Measurements from ENCODE around the gene NSUN5. TPM values are rescaled to one million over a fixed set of nuclear protein-coding genes. Genes with fewer than 3 reads are reported as not detected.

The NSUN5 gene
- total and polyA plus RNA-seq, 9 donors: 3.7 to 24.3 (median 17.9) TPM

- TF ChIP-seq EP300 (IDR thresholded peaks at IDR 0.05) (no peak), POLR2A (IDR thresholded peaks at IDR 0.05) (no peak)
- intact Hi-C loops (cut with DNase I): no loop called here
- WGBS, 3 donors: 89 to 90% (median 89%) methylated on average over 6 of the region's 6 CpGs
- Histone ChIP-seq H3K4me3 (no peak overlapping the region), H3K36me3 (no peaks in the 10 kb centered on the region), H3K9me3 (no peaks in the 10 kb centered on the region), H3K27me3 (no peaks in the 10 kb centered on the region), H3K27ac (no peak overlapping the region), H3K4me1 (ENCODE audit: insufficient read depth) (peaks cover 3% of the 10 kb centered on the region)
- no peak for DNase-seq
Measured at GRCh38 chr7:73353243-73353642, 44.6 kb upstream of the NSUN5 start.

- Histone ChIP-seq H3K4me3 (no peak overlapping the region), H3K27ac (no peak overlapping the region), H3K27me3 (no peaks in the 10 kb centered on the region), H3K36me3 (no peaks in the 10 kb centered on the region), H3K4me1 (ENCODE audit: insufficient read depth) (no peaks in the 10 kb centered on the region), H3K9me3 (no peaks in the 10 kb centered on the region)
- intact Hi-C loops (cut with DNase I): no loop called here
- TF ChIP-seq, protein P1, sequence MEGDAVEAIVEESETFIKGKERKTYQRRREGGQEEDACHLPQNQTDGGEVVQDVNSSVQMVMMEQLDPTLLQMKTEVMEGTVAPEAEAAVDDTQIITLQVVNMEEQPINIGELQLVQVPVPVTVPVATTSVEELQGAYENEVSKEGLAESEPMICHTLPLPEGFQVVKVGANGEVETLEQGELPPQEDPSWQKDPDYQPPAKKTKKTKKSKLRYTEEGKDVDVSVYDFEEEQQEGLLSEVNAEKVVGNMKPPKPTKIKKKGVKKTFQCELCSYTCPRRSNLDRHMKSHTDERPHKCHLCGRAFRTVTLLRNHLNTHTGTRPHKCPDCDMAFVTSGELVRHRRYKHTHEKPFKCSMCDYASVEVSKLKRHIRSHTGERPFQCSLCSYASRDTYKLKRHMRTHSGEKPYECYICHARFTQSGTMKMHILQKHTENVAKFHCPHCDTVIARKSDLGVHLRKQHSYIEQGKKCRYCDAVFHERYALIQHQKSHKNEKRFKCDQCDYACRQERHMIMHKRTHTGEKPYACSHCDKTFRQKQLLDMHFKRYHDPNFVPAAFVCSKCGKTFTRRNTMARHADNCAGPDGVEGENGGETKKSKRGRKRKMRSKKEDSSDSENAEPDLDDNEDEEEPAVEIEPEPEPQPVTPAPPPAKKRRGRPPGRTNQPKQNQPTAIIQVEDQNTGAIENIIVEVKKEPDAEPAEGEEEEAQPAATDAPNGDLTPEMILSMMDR (IDR thresholded peaks at IDR 0.05): no peak
- no peak for TF ChIP-seq POLR2A (IDR thresholded peaks at IDR 0.05)
- TF ChIP-seq EP300 (IDR thresholded peaks at IDR 0.05): no peak
- DNase-seq: no peak
- 76 to 97% (median 94%) methylated on average over 3 of the region's 3 CpGs for WGBS, 3 donors
Measured at GRCh38 chr7:73352784-73353183, 44.2 kb upstream of the NSUN5 start.

- no peak for TF ChIP-seq POLR2A (IDR thresholded peaks at IDR 0.05)
- no peak for TF ChIP-seq EP300 (IDR thresholded peaks at IDR 0.05)
- TF ChIP-seq, protein P1 (IDR thresholded peaks at IDR 0.05): no peak
- no peak for DNase-seq
- Histone ChIP-seq H3K27me3 (no peaks in the 10 kb centered on the region), H3K27ac (no peak overlapping the region), H3K36me3 (no peaks in the 10 kb centered on the region), H3K4me1 (ENCODE audit: insufficient read depth) (no peaks in the 10 kb centered on the region), H3K9me3 (no peaks in the 10 kb centered on the region), H3K4me3 (no peak overlapping the region)
- intact Hi-C loops (cut with DNase I): no loop called here
- 58 to 72% (median 66%) methylated on average over 6 of the region's 6 CpGs for WGBS, 3 donors
Measured at GRCh38 chr7:73351447-73352167, 43.0 kb upstream of the NSUN5 start.

GRCh38 chr7:73350306-73351068 lies 41.9 kb upstream of the NSUN5 start:
- Histone ChIP-seq H3K4me3 (no peak overlapping the region), H3K9me3 (no peaks in the 10 kb centered on the region), H3K27me3 (no peaks in the 10 kb centered on the region), H3K4me1 (ENCODE audit: insufficient read depth) (no peaks in the 10 kb centered on the region), H3K27ac (no peak overlapping the region), H3K36me3 (no peaks in the 10 kb centered on the region)
- 63 to 67% (median 65%) methylated on average over 12 of the region's 12 CpGs for WGBS, 3 donors
- no peak for DNase-seq
- intact Hi-C loops (cut with DNase I): no loop called here
- TF ChIP-seq EP300 (IDR thresholded peaks at IDR 0.05): no peak
- no peak for TF ChIP-seq POLR2A (IDR thresholded peaks at IDR 0.05)
- TF ChIP-seq, protein P1 (IDR thresholded peaks at IDR 0.05): no peak

GRCh38 chr7:73349763-73350162 lies 41.1 kb upstream of the NSUN5 start:
- Histone ChIP-seq H3K4me1 (ENCODE audit: insufficient read depth) (no peaks in the 10 kb centered on the region), H3K4me3 (no peak overlapping the region), H3K9me3 (no peaks in the 10 kb centered on the region), H3K27ac (no peak overlapping the region), H3K36me3 (no peaks in the 10 kb centered on the region), H3K27me3 (no peaks in the 10 kb centered on the region)
- TF ChIP-seq EP300 (IDR thresholded peaks at IDR 0.05) (no peak), POLR2A (IDR thresholded peaks at IDR 0.05) (no peak)
- TF ChIP-seq, protein P1 (IDR thresholded peaks at IDR 0.05): no peak
- intact Hi-C loops (cut with DNase I): loop anchor here in 1 of 4 donors (10.0 kb wide), 1 partner anchor 105 kb away; no protein-coding TSS in a partner anchor
- 77 to 80% (median 80%) methylated on average over 6 of the region's 6 CpGs for WGBS, 3 donors
- DNase-seq: no peak

All from ovary (tissue), 9 donors.